Measurements from ENCODE around the gene VSTM2B. TPM values are rescaled to one million over a fixed set of nuclear protein-coding genes. Genes with fewer than 3 reads are reported as not detected.

VSTM2B gene
- total and polyA plus RNA-seq, 2 of the 13 experiments (the other 11 are each of a cell fraction or from before 2014, with no cell fraction given), result not detected

- intact Hi-C loops (cut with micrococcal nuclease; ENCODE audit: unreplicated experiment), result no loop called here
- H3K36me3 ChIP-seq (replicated peaks in 1 of 2; ENCODE audit: control insufficient read depth in 1 of 2, insufficient read depth in 2 of 2, low read length in 2 of 2), result no peaks in the 10 kb centered on the region
- ChIA-PET CTCF (ENCODE audit: low intra/inter-chr PET ratio, low total read pairs) (no interaction called here), POLR2A (no interaction called here)
- H3K27ac ChIP-seq (ENCODE audit: extremely low read length, insufficient read depth, low read length), result no peak overlapping the region
- no peak for FAIRE-seq
- no peak overlapping the region for H3K4me3 ChIP-seq (replicated peaks in 1 of 3; ENCODE audit: insufficient read depth in 1 of 3, low read depth in 2 of 3, low read length in 3 of 3)
- peaks cover 0 to 5% of the 10 kb centered on the region in 2 experiments; a peak in 2 of 5 replicates for H3K27me3 ChIP-seq (ENCODE audit: control insufficient read depth in 1 of 2, insufficient read depth in 2 of 2, low read length in 2 of 2)
- no peak for TF ChIP-seq FOSL1 (CRISPR knock-in tag; IDR thresholded peaks at IDR 0.05; ENCODE audit: borderline replicate concordance)
- no peak for TF ChIP-seq ZNF841 (CRISPR knock-in tag; IDR thresholded peaks at IDR 0.05; ENCODE audit: borderline replicate concordance)
- no peaks in the 10 kb centered on the region for H3K9me3 ChIP-seq (ENCODE audit: low read length)
- in situ Hi-C loops (cut with HindIII; ENCODE audit: extremely low pct_ligation_motif_present, low pct_unique_long_range_greater_than_20kb), result no loop called here
- DNase-seq (ENCODE audit: low spot score), result no peak
- no peaks in the 10 kb centered on the region for H4K20me1 ChIP-seq (ENCODE audit: insufficient read depth, low read length)
- ATAC-seq, result no peak
- no peaks in the 10 kb centered on the region for H3K4me1 ChIP-seq (ENCODE audit: insufficient read depth, low read length)
- no peak overlapping the region for H3K4me2 ChIP-seq (ENCODE audit: low read depth, low read length)
- no TSS peak for BruUV-seq (replicated peaks)
- no peak overlapping the region for H3K9ac ChIP-seq (ENCODE audit: insufficient read depth, low read depth, low read length)
- H2AFZ ChIP-seq (ENCODE audit: low read length), result no peak overlapping the region
- 3% methylated on average over 6 of the region's 7 CpGs for WGBS (ENCODE audit: low lambda C conversion rate)
- H3K79me2 ChIP-seq (ENCODE audit: insufficient read depth, low read length), result no peaks in the 10 kb centered on the region
Measured at GRCh38 chr19:29482855-29483640, 42.7 kb upstream of the VSTM2B start.

GRCh38 chr19:29483641-29483920, 42.2 kb upstream of the VSTM2B start:
- FAIRE-seq (no peak), DNase-seq (ENCODE audit: low spot score) (no peak), ATAC-seq (no peak)
- ChIA-PET POLR2A (no interaction called here), CTCF (ENCODE audit: low intra/inter-chr PET ratio, low total read pairs) (no interaction called here)
- in situ Hi-C loops (cut with HindIII; ENCODE audit: extremely low pct_ligation_motif_present, low pct_unique_long_range_greater_than_20kb), result no loop called here
- H4K20me1 ChIP-seq (ENCODE audit: insufficient read depth, low read length), result no peaks in the 10 kb centered on the region
- peaks cover 0 to 5% of the 10 kb centered on the region in 2 experiments; a peak in 2 of 5 replicates for H3K27me3 ChIP-seq (ENCODE audit: control insufficient read depth in 1 of 2, insufficient read depth in 2 of 2, low read length in 2 of 2)
- H3K4me1 ChIP-seq (ENCODE audit: insufficient read depth, low read length), result no peaks in the 10 kb centered on the region
- intact Hi-C loops (cut with micrococcal nuclease; ENCODE audit: unreplicated experiment), result no loop called here
- WGBS (ENCODE audit: low lambda C conversion rate), result 70% methylated on average over 5 of the region's 5 CpGs
- H3K9me3 ChIP-seq (ENCODE audit: low read length), result no peaks in the 10 kb centered on the region
- TF ChIP-seq SIN3B (IDR thresholded peaks at IDR 0.05; ENCODE audit: low read length), result no peak
- no peak for TF ChIP-seq ZNF607 (CRISPR knock-in tag; IDR thresholded peaks at IDR 0.05; ENCODE audit: borderline replicate concordance)
- no peak for TF ChIP-seq RARA (CRISPR knock-in tag; IDR thresholded peaks at IDR 0.05)
- no peaks in the 10 kb centered on the region for H3K36me3 ChIP-seq (replicated peaks in 1 of 2; ENCODE audit: control insufficient read depth in 1 of 2, insufficient read depth in 2 of 2, low read length in 2 of 2)
- no peak overlapping the region for H3K4me2 ChIP-seq (ENCODE audit: low read depth, low read length)
- H2AFZ ChIP-seq (ENCODE audit: low read length), result no peak overlapping the region
- no peak overlapping the region for H3K9ac ChIP-seq (ENCODE audit: insufficient read depth, low read depth, low read length)
- no peaks in the 10 kb centered on the region for H3K79me2 ChIP-seq (ENCODE audit: insufficient read depth, low read length)
- no peak overlapping the region for H3K4me3 ChIP-seq (replicated peaks in 1 of 3; ENCODE audit: insufficient read depth in 1 of 3, low read depth in 2 of 3, low read length in 3 of 3)
- BruUV-seq (replicated peaks), result no TSS peak
- H3K27ac ChIP-seq (ENCODE audit: extremely low read length, insufficient read depth, low read length), result no peak overlapping the region
